Epithelial cell of proximal tubule (primary cell): ENCODE data around the gene CFAP69. TPM values are rescaled to one million over a fixed set of nuclear protein-coding genes. Genes with fewer than 3 reads are reported as not detected.

Experiments used
- DNase-seq: peaks from one replicate; pipeline ENCODE4 v3.0.0-alpha.2; 2011; ENCODE audit warnings: low read depth
- H3K4me3 ChIP-seq: 2 replicates; pipeline ENCODE4 v1.5.1; 2011; ENCODE audit warnings: low read depth, mild to moderate bottlenecking, low read length
- CTCF ChIP-seq: conservative IDR thresholded peaks from 2 replicates; pipeline ENCODE4 v1.5.1; 2012; ENCODE audit warnings: low read depth, mild to moderate bottlenecking, low read length
- total RNA-seq: library from RNA; depleted of rRNA; stranded (reverse); fragments of >200 nt; gene quantifications from 2 replicates; pipeline ENCODE4 v1.2.3, GENCODE V29; 2015

Gene CFAP69
- total RNA-seq, 1 donor from 2014 or later = 0.29 TPM

DNA sequence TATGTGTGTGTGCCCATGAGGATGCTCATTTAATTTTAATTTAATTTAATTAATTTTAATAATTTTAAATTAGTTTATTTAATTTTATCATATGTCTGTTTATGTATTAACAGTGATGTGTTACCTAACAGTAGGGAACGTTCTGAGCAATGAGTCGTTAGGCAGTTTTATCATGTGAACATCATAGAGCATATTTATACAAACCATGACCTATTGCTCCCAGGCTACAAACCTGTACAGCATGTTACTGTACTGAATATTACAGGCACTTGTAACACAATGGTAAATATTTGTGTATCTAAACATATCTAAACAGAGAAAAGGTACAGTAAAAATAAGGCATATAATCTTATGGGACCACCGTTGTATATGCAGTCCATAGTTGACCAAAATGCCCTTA is 13.7 kb upstream of the CFAP69 start:
- no peak overlapping the region for H3K4me3 ChIP-seq
- no peak for TF ChIP-seq CTCF
- no peak for DNase-seq

GRCh38 chr7:90232430-90232829 is 12.5 kb upstream of the CFAP69 start:
- no peak for TF ChIP-seq CTCF
- no peak for DNase-seq
- H3K4me3 ChIP-seq = no peak overlapping the region

DNA sequence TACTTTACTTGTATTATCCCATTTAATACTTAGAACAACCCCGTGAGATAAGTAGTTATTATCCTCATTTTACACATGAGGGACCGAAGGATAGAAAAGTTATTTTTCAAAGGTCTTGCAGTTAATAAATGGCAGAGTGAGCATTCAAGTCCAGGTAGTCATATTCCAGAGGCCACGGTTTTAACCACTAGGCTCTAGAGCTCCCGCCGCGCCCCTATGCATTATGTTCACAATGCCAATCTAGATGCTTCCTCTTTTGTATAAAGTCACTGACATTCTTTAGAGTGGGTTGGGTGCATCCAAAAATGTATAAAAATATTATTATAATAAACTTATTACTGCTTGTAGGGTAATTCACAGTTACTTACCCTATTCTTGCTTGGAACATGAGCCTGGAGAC is 11.4 kb upstream of the CFAP69 start:
- H3K4me3 ChIP-seq = no peak overlapping the region
- TF ChIP-seq CTCF = no peak
- DNase-seq = no peak

DNA sequence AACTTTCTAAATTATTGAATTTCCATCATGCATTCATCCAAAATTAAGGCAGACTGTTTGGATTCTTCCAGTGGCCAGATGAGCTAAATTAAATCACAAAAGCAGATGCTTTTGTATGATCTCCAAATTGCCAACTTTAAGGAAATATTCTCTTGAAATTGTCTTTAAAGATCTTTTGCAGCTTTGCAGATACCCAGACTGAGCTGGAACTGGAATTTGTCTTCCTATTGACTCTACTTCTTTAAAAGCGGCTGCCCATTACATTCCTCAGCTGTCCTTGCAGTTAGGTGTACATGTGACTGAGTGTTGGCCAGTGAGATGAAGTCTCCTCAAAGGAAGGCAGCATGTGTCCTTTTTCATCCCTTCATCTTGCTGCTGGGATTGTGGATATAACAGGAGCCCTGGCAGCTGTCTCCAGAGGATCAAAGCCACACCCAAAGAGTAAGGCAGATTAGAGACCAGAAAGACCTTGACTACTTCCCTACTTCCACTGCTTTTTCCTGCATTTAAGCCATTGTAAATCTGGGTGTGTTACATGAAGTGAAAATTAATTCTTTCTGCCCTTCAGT is 8.2 kb upstream of the CFAP69 start:
- no peak overlapping the region for H3K4me3 ChIP-seq
- no peak for TF ChIP-seq CTCF
- DNase-seq = no peak

DNA sequence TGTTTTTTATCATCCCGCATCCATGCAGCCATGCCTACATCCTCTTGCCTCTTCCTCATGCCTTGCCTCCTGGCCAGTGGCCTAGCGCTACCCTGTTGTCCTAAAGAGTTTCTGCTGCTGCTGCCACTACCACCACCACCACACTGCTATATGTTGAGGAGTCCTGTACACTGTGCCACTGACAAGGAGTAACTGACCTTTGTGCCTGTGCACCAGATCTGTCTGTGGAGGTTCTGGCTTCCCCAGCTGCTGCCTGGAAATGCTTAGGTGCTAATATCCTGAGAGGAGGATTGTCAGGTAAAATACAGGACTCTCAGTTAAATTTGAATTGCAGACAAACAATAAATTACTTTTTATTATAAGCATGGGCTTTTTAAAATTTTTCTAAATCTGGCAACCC is 7.0 kb upstream of the CFAP69 start:
- DNase-seq = no peak
- no peak overlapping the region for H3K4me3 ChIP-seq
- no peak for TF ChIP-seq CTCF

GRCh38 chr7:90238583-90238982 is 6.4 kb upstream of the CFAP69 start:
- DNase-seq = no peak
- H3K4me3 ChIP-seq = no peak overlapping the region
- TF ChIP-seq CTCF = no peak

DNA sequence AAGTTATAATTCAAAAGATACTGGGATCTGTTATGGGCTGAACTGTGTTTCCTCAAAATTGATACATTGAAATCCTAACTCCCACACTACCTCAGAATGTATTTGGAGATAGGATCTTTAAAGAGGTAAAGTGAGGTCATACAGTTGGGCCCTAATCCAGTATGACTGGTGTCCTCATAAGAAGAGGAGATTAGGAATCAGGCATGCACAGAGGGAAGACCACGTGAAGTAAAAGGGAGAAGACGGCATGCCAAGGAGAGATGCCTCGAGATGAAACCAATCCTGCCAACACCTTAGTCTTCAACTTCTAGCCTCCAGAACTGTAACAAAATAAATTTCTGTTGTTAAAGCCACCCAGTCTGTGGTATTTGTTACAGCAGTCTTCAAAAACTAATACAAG is 5.9 kb upstream of the CFAP69 start:
- no peak for DNase-seq
- H3K4me3 ChIP-seq = no peak overlapping the region
- TF ChIP-seq CTCF = no peak
